Chondrocyte (in vitro differentiated cells): ENCODE measurements around the gene ELMO1. TPM values are rescaled to one million over a fixed set of nuclear protein-coding genes. Genes with fewer than 3 reads are reported as not detected.

ENCODE experiments used
- DNase-seq: peaks from one replicate; pipeline ENCODE4 v3.0.0; 2021; ENCODE audit warnings: mixed read lengths, low spot score
- H3K27ac Mint-ChIP-seq: one replicate; pipeline ENCODE4 v1.8.0; 2021; ENCODE audit warnings: mild to moderate bottlenecking, moderate library complexity, mixed read lengths; ENCODE audit not compliant: unreplicated experiment
- H3K27me3 Mint-ChIP-seq: 2 replicates; pipeline ENCODE4 v1.8.0; 2021; ENCODE audit warnings: low read depth, mixed read lengths
- H3K36me3 Mint-ChIP-seq: 2 replicates; pipeline ENCODE4 v1.8.0; 2021; ENCODE audit warnings: low read depth, mixed read lengths
- H3K4me1 Mint-ChIP-seq: 2 replicates; pipeline ENCODE4 v1.8.0; 2021; ENCODE audit warnings: low read depth, mild to moderate bottlenecking, mixed read lengths
- H3K4me3 Mint-ChIP-seq: one replicate; pipeline ENCODE4 v1.8.0; 2021; ENCODE audit warnings: mild to moderate bottlenecking, moderate library complexity, mixed read lengths; ENCODE audit not compliant: unreplicated experiment
- H3K9me3 Mint-ChIP-seq: 2 replicates; pipeline ENCODE4 v1.8.0; 2021; ENCODE audit warnings: low read depth, mixed read lengths
- total RNA-seq: library from RNA; stranded (reverse); gene quantifications from 3 replicates; pipeline ENCODE4 v1.2.1, GENCODE V29; 2021
- TF ChIP-seq, protein P1 (sequence below): fragments of 200-600 bp; sonication (generic); IDR thresholded peaks from 2 replicates; pipeline ENCODE4 v1.5.0; 2021; ENCODE audit warnings: antibody characterized with exemption, mild to moderate bottlenecking, moderate library complexity

The ELMO1 gene
- total RNA-seq, 1 donor from 2014 or later: 0.42 TPM

DNA sequence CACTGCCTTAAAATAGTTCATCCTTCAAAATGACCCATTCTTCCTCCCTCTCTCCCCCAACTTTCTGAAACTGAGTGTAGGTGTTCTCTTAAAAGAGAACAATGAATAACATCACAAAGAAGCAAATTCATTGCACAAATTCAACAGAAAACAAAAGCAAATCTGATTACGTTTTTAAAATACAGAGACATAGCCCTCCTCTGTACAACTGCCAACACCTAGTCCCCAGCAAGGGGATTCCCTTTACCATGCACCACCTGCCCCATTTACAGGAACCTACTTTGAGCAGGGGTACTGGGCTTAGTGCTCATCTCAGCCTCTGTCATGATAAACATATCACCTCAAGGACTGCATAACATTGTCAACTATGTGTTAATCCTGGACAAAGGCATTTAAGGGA lies 421.6 kb downstream of the ELMO1 start:
- TF ChIP-seq, protein P1, sequence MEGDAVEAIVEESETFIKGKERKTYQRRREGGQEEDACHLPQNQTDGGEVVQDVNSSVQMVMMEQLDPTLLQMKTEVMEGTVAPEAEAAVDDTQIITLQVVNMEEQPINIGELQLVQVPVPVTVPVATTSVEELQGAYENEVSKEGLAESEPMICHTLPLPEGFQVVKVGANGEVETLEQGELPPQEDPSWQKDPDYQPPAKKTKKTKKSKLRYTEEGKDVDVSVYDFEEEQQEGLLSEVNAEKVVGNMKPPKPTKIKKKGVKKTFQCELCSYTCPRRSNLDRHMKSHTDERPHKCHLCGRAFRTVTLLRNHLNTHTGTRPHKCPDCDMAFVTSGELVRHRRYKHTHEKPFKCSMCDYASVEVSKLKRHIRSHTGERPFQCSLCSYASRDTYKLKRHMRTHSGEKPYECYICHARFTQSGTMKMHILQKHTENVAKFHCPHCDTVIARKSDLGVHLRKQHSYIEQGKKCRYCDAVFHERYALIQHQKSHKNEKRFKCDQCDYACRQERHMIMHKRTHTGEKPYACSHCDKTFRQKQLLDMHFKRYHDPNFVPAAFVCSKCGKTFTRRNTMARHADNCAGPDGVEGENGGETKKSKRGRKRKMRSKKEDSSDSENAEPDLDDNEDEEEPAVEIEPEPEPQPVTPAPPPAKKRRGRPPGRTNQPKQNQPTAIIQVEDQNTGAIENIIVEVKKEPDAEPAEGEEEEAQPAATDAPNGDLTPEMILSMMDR: no peak
- Mint-ChIP-seq H3K27me3 (peaks cover 5% of the 10 kb centered on the region), H3K36me3 (no peaks in the 10 kb centered on the region)

DNA sequence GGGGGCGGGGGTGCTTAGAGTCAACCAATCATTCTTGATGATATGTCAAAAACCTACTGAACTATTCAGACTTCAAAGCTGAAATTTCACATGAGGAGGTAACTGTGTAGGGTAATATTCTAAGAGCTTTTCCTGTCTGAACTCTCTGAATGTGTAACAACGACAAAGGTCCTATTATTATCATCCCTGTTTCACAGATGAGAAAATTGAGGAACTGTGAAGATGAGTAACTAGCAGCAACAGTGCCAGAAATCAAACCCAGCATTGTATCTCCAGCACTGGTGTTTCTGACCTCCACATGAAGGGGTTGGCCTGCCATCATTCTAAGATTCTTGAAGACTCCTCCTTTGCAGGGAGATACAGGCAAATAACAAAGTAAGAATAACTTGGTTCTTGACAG lies 429.7 kb downstream of the ELMO1 start:
- Mint-ChIP-seq H3K9me3 (no peaks in the 10 kb centered on the region), H3K4me3 (no peak overlapping the region), H3K27me3 (no peaks in the 10 kb centered on the region), H3K4me1 (no peaks in the 10 kb centered on the region), H3K36me3 (no peaks in the 10 kb centered on the region), H3K27ac (no peak overlapping the region)
- TF ChIP-seq, protein P1: no peak
- no peak for DNase-seq

More for the DNA sequence above, 421.6 kb downstream of the ELMO1 start:
- no peak for DNase-seq
- Mint-ChIP-seq H3K27ac (no peak overlapping the region), H3K4me1 (peaks cover 26% of the 10 kb centered on the region), H3K4me3 (no peak overlapping the region), H3K9me3 (peaks cover 3% of the 10 kb centered on the region)

DNA sequence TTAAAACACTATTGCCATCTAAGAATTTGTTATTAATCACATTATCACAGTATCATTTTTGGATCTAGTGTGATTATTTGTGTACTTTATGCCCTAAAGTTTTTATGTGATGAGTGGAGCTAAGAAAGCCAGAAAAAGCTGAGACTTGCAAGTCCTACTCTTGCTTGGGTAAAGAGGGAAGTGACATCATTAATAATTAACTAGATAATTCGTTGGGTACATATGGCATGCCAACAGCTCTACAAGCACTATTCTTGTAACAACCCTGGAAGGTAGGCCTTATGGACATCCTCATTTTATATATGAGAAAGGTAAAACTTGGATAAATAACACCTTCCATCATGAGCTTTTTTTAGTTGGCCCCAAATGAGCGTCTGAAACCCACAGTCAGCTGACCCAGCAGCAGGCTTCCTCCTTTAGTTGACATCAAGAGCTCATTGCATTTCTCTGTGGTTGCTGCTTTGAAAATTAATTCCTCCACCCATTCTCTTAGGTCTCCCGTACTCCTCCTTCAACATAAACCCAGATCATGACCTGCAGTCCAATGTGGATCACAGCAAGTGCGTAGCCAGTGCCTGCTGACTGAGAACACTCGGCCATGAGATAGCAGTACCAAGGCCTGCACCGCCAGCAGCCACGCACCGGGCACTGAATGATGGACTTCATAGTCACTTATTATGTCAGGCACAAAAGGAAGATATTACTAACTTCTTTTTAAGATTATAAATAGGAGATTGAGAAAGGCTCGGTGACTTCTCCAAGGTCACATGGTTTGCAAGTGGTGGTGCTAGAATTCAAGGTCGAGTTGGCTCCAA lies 432.4 kb downstream of the ELMO1 start:
- Mint-ChIP-seq H3K36me3 (no peaks in the 10 kb centered on the region), H3K4me1 (no peaks in the 10 kb centered on the region), H3K27me3 (no peaks in the 10 kb centered on the region), H3K27ac (no peak overlapping the region), H3K9me3 (no peaks in the 10 kb centered on the region), H3K4me3 (no peak overlapping the region)
- no peak for DNase-seq
- TF ChIP-seq, protein P1: no peak

DNA sequence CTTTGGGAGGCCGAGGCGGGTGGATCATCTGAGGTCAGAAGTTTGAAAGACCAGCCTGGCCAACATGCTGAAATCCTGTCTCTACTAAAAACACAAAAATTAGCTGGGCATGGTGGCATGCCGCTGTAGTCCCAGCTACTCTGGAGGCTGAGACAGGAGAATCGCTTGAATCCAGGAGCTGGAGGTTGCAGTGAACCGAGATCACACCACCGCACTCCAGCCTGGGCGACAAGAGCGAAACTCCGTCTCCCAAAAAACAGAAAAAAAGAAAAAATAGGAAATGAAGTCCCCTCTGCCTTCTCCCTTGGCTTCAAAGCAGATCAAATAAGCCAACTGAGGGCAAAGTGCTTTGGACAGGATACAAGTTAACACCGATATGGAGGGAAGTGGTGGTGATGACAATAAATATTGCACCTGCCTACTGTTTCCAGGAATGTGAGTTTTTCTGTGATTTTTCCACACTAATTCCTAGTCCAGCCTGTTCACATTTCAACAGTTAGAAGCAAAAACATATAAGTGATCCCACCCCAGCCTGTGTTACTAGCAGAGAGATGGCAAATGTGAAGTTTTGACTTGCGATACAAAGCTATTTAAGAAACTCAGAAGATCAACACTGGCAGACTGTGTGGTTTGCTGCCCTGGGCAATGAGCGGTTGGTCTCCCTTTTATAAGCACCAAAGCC lies 433.2 kb downstream of the ELMO1 start:
- Mint-ChIP-seq H3K4me1 (no peaks in the 10 kb centered on the region), H3K9me3 (no peaks in the 10 kb centered on the region), H3K4me3 (no peak overlapping the region)

DNA sequence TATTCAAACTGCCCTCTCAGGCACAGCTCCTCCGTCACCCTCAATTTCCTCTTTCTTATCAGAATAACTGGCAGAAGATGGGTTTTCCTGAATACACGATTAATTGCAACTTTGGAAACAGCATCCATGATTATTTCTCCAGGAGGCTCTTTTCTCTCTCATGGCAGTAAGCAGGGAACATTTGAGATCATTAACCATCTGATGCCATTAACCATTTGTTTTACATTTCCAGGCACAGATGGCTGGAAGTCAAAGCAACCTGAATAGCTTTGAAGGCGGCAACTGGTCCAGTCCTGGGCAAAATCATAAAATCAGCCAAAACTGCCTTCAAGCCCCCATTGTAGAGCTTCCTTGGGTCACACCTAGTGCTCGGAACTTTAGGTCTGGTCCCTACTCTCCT lies 434.9 kb downstream of the ELMO1 start:
- Mint-ChIP-seq H3K27ac (no peak overlapping the region), H3K27me3 (no peaks in the 10 kb centered on the region), H3K4me3 (no peak overlapping the region), H3K9me3 (no peaks in the 10 kb centered on the region), H3K4me1 (no peaks in the 10 kb centered on the region), H3K36me3 (no peaks in the 10 kb centered on the region)
- no peak for DNase-seq
- TF ChIP-seq, protein P1: no peak

More for the DNA sequence above, 433.2 kb downstream of the ELMO1 start:
- DNase-seq: no peak
- H3K27ac Mint-ChIP-seq: no peak overlapping the region
- TF ChIP-seq, protein P1: no peak
- H3K36me3 Mint-ChIP-seq: no peaks in the 10 kb centered on the region
- H3K27me3 Mint-ChIP-seq: no peaks in the 10 kb centered on the region
